BJ (cell line): ENCODE data around the gene C2CD2. TPM values are rescaled to one million over a fixed set of nuclear protein-coding genes. Genes with fewer than 3 reads are reported as not detected.

Experiments
- CTCF ChIA-PET: fragments of 350-600 bp; formaldehyde crosslinking; extraction: SDS; loops from one replicate; lab custom pipeline; 2021; ENCODE audit warnings: antibody characterized with exemption, inconsistent platforms; lab: Yijun Ruan, JAX
- POLR2A ChIA-PET: fragments of 300-600 bp; sonication (Branson Sonifier 250); formaldehyde crosslinking; extraction: SDS; loops from one replicate; lab custom pipeline; 2021; ENCODE audit warnings: antibody characterized with exemption; lab: Charles Lee
- DNase-seq: peaks from one replicate; pipeline ENCODE4 v3.0.0-alpha.2; 2011; ENCODE audit warnings: low read depth
- H3K27me3 ChIP-seq: 2 replicates; pipeline ENCODE4 v1.6.0; 2011; ENCODE audit warnings: low read length; ENCODE audit not compliant: control insufficient read depth, insufficient read depth
- H3K36me3 ChIP-seq: 2 replicates; pipeline ENCODE4 v1.5.1; 2011; ENCODE audit warnings: low read length; ENCODE audit not compliant: control insufficient read depth, insufficient read depth
- H3K4me3 ChIP-seq: 2 replicates; pipeline ENCODE4 v1.5.1; 2011; ENCODE audit warnings: low read depth, mild to moderate bottlenecking, control low read depth, low read length
- polyA plus RNA-seq: library from polyadenylated mRNA; depleted of rRNA; stranded (reverse); fragments of >200 nt; gene quantifications from 2 replicates; pipeline ENCODE4 v1.2.3, GENCODE V29; 2011
- TF ChIP-seq, protein P1 (sequence below): IDR thresholded peaks from 2 replicates; pipeline ENCODE4 v1.5.1; 2011; ENCODE audit warnings: low read depth, mild to moderate bottlenecking, control low read depth, inconsistent platforms, low read length, moderate library complexity; ENCODE audit not compliant: insufficient read depth

Gene C2CD2
- polyA plus RNA-seq, 1 experiment = 21.9 TPM

DNA sequence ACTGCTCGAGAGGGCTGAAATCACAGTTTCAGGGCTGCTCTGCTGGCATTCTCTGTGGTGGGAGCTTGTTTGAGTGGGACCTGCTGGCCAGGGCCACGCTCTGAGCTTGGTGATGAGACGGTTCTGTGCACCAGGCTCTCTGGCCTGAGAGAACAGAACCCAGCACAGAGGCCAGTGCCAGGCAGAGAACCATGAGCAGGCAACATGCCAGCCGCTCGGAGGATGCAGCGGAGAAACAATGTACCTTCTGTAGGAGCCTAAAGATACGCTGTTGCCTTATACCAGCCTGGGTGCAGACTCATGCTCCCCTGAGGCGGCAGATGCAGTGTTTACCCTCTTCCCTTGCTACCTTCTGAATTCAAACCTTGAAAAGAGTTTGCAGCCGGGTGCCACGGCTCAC lies 10.0 kb downstream of the C2CD2 start:
- ChIA-PET CTCF (interaction anchor here (0.7 to 1.3 kb wide), 5 partner anchors 9 to 276 kb away, joined by 3 to 5 read pairs (median 3); no protein-coding TSS in a partner anchor), POLR2A (no interaction called here)
- DNase-seq = no peak

DNA sequence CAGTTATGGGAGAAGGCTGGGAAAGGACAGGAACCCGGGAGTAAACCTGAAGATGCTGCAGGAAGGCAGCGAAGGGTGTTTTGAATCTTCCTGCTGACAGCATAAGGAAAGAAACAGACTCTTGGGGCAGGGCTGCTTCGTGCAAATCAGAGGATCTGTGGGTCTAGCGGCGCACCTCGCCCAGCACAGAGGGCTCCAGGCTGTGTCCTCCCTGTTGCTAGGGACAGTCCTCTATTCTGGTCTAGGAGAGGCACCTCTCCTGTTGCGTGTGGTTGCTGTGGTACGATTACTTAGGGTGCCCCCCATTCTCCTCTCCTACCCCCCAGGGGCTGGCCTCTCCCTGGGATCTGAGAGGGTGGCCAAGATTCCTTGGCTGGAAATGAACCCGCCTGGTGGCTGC lies 11.4 kb downstream of the C2CD2 start:
- no peak for DNase-seq
- POLR2A ChIA-PET = no interaction called here
- Histone ChIP-seq H3K36me3 (peaks cover 7% of the 10 kb centered on the region), H3K27me3 (no peaks in the 10 kb centered on the region), H3K4me3 (no peak overlapping the region)
- CTCF ChIA-PET = no interaction called here
- TF ChIP-seq, protein P1, sequence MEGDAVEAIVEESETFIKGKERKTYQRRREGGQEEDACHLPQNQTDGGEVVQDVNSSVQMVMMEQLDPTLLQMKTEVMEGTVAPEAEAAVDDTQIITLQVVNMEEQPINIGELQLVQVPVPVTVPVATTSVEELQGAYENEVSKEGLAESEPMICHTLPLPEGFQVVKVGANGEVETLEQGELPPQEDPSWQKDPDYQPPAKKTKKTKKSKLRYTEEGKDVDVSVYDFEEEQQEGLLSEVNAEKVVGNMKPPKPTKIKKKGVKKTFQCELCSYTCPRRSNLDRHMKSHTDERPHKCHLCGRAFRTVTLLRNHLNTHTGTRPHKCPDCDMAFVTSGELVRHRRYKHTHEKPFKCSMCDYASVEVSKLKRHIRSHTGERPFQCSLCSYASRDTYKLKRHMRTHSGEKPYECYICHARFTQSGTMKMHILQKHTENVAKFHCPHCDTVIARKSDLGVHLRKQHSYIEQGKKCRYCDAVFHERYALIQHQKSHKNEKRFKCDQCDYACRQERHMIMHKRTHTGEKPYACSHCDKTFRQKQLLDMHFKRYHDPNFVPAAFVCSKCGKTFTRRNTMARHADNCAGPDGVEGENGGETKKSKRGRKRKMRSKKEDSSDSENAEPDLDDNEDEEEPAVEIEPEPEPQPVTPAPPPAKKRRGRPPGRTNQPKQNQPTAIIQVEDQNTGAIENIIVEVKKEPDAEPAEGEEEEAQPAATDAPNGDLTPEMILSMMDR = no peak

More for the DNA sequence above, 10.0 kb downstream of the C2CD2 start:
- TF ChIP-seq, protein P1 = no peak
- Histone ChIP-seq H3K27me3 (no peaks in the 10 kb centered on the region), H3K4me3 (no peak overlapping the region), H3K36me3 (peaks cover 7% of the 10 kb centered on the region)

DNA sequence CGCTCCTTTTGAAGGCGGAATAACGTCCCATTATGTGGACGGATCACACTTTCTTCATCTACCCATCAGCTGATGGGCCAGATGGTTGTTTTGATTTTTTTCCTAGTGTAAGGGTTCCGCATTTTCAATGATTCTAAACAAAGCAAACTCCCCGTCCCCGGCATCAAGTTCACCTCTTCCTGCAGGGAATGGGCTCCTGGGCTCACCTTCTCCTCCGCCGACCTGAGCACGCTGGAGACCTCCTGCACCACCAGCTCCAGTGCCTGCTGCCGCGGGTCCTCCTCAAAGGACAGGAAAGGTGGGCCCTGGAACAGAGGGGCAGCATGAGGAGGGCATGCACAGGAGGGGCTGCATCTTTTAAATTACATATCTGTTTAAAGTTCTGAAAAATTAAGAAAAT lies 11.9 kb downstream of the C2CD2 start:
- no peak for DNase-seq
- peaks cover 7% of the 10 kb centered on the region for H3K36me3 ChIP-seq
- no peak overlapping the region for H3K4me3 ChIP-seq
- no peaks in the 10 kb centered on the region for H3K27me3 ChIP-seq
- ChIA-PET CTCF (no interaction called here), POLR2A (no interaction called here)
- TF ChIP-seq, protein P1 = no peak

DNA sequence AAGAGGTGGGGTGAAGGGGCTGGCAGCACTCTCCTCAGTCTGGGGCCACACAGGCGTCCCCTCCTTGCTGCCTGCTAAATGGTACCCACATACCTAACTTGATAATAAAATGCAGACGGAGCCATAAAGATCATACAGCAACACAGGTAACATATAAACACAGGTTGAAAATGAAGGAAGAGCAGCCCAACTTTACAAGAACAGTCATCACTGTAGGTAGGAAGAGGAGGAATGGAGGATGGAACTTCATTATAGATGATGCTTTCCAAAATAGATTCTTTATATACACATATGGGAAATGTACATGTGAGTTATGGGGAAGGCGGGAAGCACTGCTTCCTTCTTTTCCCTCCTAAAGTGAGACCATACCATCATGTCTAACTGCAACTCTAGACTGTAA lies 13.4 kb downstream of the C2CD2 start:
- ChIA-PET CTCF (no interaction called here), POLR2A (no interaction called here)
- H3K27me3 ChIP-seq = no peaks in the 10 kb centered on the region
- H3K36me3 ChIP-seq = peaks cover 7% of the 10 kb centered on the region
- no peak for DNase-seq
- H3K4me3 ChIP-seq = no peak overlapping the region
- TF ChIP-seq, protein P1 = no peak

DNA sequence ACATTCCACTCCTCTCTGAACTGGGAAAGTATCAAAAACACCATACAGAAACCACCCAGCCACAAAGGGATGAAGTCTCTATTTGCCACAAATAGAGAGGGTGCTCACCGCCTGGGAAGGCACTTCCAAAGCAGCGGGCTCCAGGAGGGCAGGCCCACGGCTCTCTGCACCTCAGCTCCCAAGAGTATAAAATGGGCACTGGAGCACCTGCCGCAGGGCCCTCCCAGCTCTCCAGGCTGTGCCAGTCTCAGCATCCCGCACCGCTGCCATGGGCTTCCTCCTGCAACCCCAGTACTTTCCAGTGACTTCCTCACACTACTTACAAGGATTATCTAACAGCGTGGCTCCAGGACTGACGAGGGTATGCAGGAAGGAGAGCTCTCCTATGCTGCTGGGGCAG lies 14.4 kb downstream of the C2CD2 start:
- ChIA-PET POLR2A (no interaction called here), CTCF (interaction anchor here (0.6 kb wide), 1 partner anchor 169 kb away, joined by 3 read pairs; no protein-coding TSS in a partner anchor)
- peaks cover 7% of the 10 kb centered on the region for H3K36me3 ChIP-seq
- H3K27me3 ChIP-seq = no peaks in the 10 kb centered on the region
- H3K4me3 ChIP-seq = no peak overlapping the region
- no peak for DNase-seq
- TF ChIP-seq, protein P1 = no peak
